Dedifferentiated amniotic fluid mesenchymal stem cell (primary cell): Measurements from ENCODE around the gene DIAPH2.
A peak's percentile ranks its signal among the peaks of the same experiment; 100 is the strongest.
"Not testable (repeated sequence)": the region's sequence is repeated elsewhere in the genome, so short reads cannot be mapped to it uniquely, and the experiment has no call there.

Experiments used
- DNase-seq: peaks from one replicate; pipeline ENCODE4 v3.0.0-alpha.2; 2016; ENCODE audit errors: extremely low spot score

The DIAPH2 gene

GRCh38 chrX:96715481-96715880, 30.8 kb downstream of the DIAPH2 start:
- no peak for DNase-seq

- DNase-seq = no peak
Measured at GRCh38 chrX:96719161-96719875, 34.7 kb downstream of the DIAPH2 start.

GRCh38 chrX:96721354-96721753, 36.7 kb downstream of the DIAPH2 start:
- DNase-seq = no peak

- no peak for DNase-seq
Measured at GRCh38 chrX:96722781-96723180, 38.1 kb downstream of the DIAPH2 start.

- DNase-seq = no peak
Measured at GRCh38 chrX:96729053-96729452, 44.4 kb downstream of the DIAPH2 start.

GRCh38 chrX:96729868-96730643, 45.4 kb downstream of the DIAPH2 start:
- DNase-seq = no peak

GRCh38 chrX:96731000-96731399, 46.4 kb downstream of the DIAPH2 start:
- not testable (repeated sequence) for DNase-seq

- no peak for DNase-seq
Measured at GRCh38 chrX:96743367-96744073, 58.9 kb downstream of the DIAPH2 start.

GRCh38 chrX:96752781-96753180, 68.1 kb downstream of the DIAPH2 start:
- DNase-seq = no peak

- DNase-seq = no peak
Measured at GRCh38 chrX:96753230-96753629, 68.6 kb downstream of the DIAPH2 start.

GRCh38 chrX:96756491-96756890, 71.8 kb downstream of the DIAPH2 start:
- DNase-seq = no peak

- DNase-seq = no peak
Measured at GRCh38 chrX:96761566-96761965, 76.9 kb downstream of the DIAPH2 start.

- no peak for DNase-seq
Measured at GRCh38 chrX:96763608-96764007, 79.0 kb downstream of the DIAPH2 start.

GRCh38 chrX:96764864-96765263, 80.2 kb downstream of the DIAPH2 start:
- DNase-seq = no peak

- peak; percentile 19 for DNase-seq
Measured at GRCh38 chrX:96770315-96770714, 85.7 kb downstream of the DIAPH2 start.

- DNase-seq = no peak
Measured at GRCh38 chrX:96771486-96771885, 86.8 kb downstream of the DIAPH2 start.

- DNase-seq = no peak
Measured at GRCh38 chrX:96774116-96774515, 89.5 kb downstream of the DIAPH2 start.

- DNase-seq = no peak
Measured at GRCh38 chrX:96776966-96777365, 92.3 kb downstream of the DIAPH2 start.

- no peak for DNase-seq
Measured at GRCh38 chrX:96791559-96791958, 106.9 kb downstream of the DIAPH2 start.

GRCh38 chrX:96792047-96792446, 107.4 kb downstream of the DIAPH2 start:
- no peak for DNase-seq

- DNase-seq = no peak
Measured at GRCh38 chrX:96798982-96799381, 114.3 kb downstream of the DIAPH2 start.

GRCh38 chrX:96807318-96807717, 122.7 kb downstream of the DIAPH2 start:
- no peak for DNase-seq

GRCh38 chrX:96820935-96821334, 136.3 kb downstream of the DIAPH2 start:
- DNase-seq = no peak
